ENCODE data around the gene PGAP6. TPM values are rescaled to one million over a fixed set of nuclear protein-coding genes. Genes with fewer than 3 reads are reported as not detected.

Gene PGAP6
- polyA plus RNA-seq, 1 donor = 83.5 TPM

DNA sequence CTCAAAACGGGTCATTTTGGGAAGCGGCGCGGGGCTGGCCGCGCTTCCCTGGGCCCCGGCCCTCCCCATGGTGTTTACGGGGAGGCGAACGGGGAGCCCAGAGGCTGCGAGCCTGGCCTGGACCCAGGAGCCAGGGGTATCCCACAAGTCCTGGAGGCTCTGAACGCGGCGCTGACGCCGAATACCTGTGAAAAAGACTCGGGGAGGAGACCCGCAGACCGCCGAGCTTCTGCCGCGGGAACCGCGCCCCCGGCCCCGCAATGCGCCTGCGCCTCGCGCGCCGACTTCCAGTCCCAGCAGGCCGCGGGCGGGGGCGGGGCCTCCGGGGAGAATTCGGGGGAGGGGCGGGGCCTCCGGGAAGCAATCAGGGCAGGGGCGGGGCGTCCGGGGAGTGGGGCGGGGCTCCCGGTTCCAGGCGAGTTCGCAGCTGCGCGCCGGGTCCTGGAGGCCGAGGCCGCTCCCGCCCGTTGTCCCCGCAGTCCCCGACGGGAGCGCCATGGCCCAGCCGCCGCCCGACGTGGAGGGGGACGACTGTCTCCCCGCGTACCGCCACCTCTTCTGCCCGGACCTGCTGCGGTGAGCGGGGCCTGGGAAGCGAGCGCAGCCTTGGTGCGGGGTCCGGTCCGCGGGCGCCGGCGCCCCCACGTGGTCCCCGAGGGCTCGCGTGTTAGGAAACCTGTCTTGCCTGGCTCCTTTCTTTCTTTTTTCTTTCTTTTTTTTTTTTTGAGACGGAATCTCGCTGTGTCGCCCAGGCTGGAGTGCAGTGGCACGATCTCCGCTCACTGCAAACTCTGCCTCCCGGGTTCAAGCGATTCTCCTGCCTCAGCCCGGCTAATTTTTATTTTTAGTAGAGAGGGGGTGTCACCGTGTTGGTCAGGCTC, 19.9 kb upstream of the PGAP6 start, which contains the start of gene DECR2:
DECR2 (plus strand) TSS at position 418 of the 881 bp plus-strand sequence; CDS start at position 497, 79 bp downstream.
- peaks cover 42% of the 10 kb centered on the region for H3K4me1 ChIP-seq (ENCODE audit: control insufficient read depth, insufficient read depth, low read length)
- no CpG with 5 or more reads among the region's 91 CpGs for WGBS (ENCODE audit: insufficient coverage, low lambda C conversion rate)
- H3K4me3 ChIP-seq (ENCODE audit: low read length) = peak within 1 kb of the TSS; percentile 94
- peak; percentile 88 to 89 for DNase-seq
- H3K9me3 ChIP-seq (ENCODE audit: control insufficient read depth, low read depth, low read length) = peaks cover 7% of the 10 kb centered on the region
- H3K27me3 ChIP-seq (ENCODE audit: control insufficient read depth, insufficient read depth, low read length) = no peaks in the 10 kb centered on the region
- peaks cover 17% of the 10 kb centered on the region for H3K36me3 ChIP-seq (ENCODE audit: control insufficient read depth, insufficient read depth, low read length)
- peak within 1 kb of the TSS; percentile 99 for H3K27ac ChIP-seq (ENCODE audit: low read length)

GRCh38 chr16:400061-400591, 18.3 kb upstream of the PGAP6 start:
- peaks cover 33% of the 10 kb centered on the region for H3K4me1 ChIP-seq (ENCODE audit: control insufficient read depth, insufficient read depth, low read length)
- no peak overlapping the region for H3K4me3 ChIP-seq (ENCODE audit: low read length)
- no peak for DNase-seq
- peaks cover 13% of the 10 kb centered on the region for H3K36me3 ChIP-seq (ENCODE audit: control insufficient read depth, insufficient read depth, low read length)
- H3K27ac ChIP-seq (ENCODE audit: low read length) = no peak overlapping the region
- no CpG with 5 or more reads among the region's 10 CpGs for WGBS (ENCODE audit: insufficient coverage, low lambda C conversion rate)
- no peaks in the 10 kb centered on the region for H3K27me3 ChIP-seq (ENCODE audit: control insufficient read depth, insufficient read depth, low read length)
- H3K9me3 ChIP-seq (ENCODE audit: control insufficient read depth, low read depth, low read length) = peaks cover 7% of the 10 kb centered on the region

- Histone ChIP-seq H3K4me1 (ENCODE audit: control insufficient read depth, insufficient read depth, low read length) (peaks cover 26% of the 10 kb centered on the region), H3K27ac (ENCODE audit: low read length) (no peak overlapping the region)
These were observed 17.7 kb upstream of the PGAP6 start for GRCh38 chr16:399340-400019.

GRCh38 chr16:398561-399339, 17.0 kb upstream of the PGAP6 start:
- Histone ChIP-seq H3K36me3 (ENCODE audit: control insufficient read depth, insufficient read depth, low read length) (peaks cover 13% of the 10 kb centered on the region), H3K27ac (ENCODE audit: low read length) (peak overlapping the region; percentile 16), H3K27me3 (ENCODE audit: control insufficient read depth, insufficient read depth, low read length) (no peaks in the 10 kb centered on the region), H3K4me3 (ENCODE audit: low read length) (no peak overlapping the region), H3K9me3 (ENCODE audit: control insufficient read depth, low read depth, low read length) (peaks cover 7% of the 10 kb centered on the region), H3K4me1 (ENCODE audit: control insufficient read depth, insufficient read depth, low read length) (peaks cover 23% of the 10 kb centered on the region)
- WGBS (ENCODE audit: insufficient coverage, low lambda C conversion rate) = no CpG with 5 or more reads among the region's 24 CpGs
- no peak for DNase-seq

More at GRCh38 chr16:399340-400019, 17.7 kb upstream of the PGAP6 start:
- Histone ChIP-seq H3K4me3 (ENCODE audit: low read length) (no peak overlapping the region), H3K9me3 (ENCODE audit: control insufficient read depth, low read depth, low read length) (peaks cover 7% of the 10 kb centered on the region), H3K36me3 (ENCODE audit: control insufficient read depth, insufficient read depth, low read length) (peaks cover 13% of the 10 kb centered on the region), H3K27me3 (ENCODE audit: control insufficient read depth, insufficient read depth, low read length) (no peaks in the 10 kb centered on the region)
- DNase-seq = no peak
- no CpG with 5 or more reads among the region's 22 CpGs for WGBS (ENCODE audit: insufficient coverage, low lambda C conversion rate)

GRCh38 chr16:397736-398332, 16.1 kb upstream of the PGAP6 start:
- peaks cover 13% of the 10 kb centered on the region for H3K36me3 ChIP-seq (ENCODE audit: control insufficient read depth, insufficient read depth, low read length)
- 80% methylated on average over 1 of the region's 29 CpGs for WGBS (ENCODE audit: insufficient coverage, low lambda C conversion rate)
- peak overlapping the region; percentile 14 for H3K4me3 ChIP-seq (ENCODE audit: low read length)
- H3K27ac ChIP-seq (ENCODE audit: low read length) = peak overlapping the region; percentile 16
- no peaks in the 10 kb centered on the region for H3K27me3 ChIP-seq (ENCODE audit: control insufficient read depth, insufficient read depth, low read length)
- peaks cover 20% of the 10 kb centered on the region for H3K4me1 ChIP-seq (ENCODE audit: control insufficient read depth, insufficient read depth, low read length)
- peaks cover 7% of the 10 kb centered on the region for H3K9me3 ChIP-seq (ENCODE audit: control insufficient read depth, low read depth, low read length)
- DNase-seq = peak in 1 of 2 donors; percentile 69

DNA sequence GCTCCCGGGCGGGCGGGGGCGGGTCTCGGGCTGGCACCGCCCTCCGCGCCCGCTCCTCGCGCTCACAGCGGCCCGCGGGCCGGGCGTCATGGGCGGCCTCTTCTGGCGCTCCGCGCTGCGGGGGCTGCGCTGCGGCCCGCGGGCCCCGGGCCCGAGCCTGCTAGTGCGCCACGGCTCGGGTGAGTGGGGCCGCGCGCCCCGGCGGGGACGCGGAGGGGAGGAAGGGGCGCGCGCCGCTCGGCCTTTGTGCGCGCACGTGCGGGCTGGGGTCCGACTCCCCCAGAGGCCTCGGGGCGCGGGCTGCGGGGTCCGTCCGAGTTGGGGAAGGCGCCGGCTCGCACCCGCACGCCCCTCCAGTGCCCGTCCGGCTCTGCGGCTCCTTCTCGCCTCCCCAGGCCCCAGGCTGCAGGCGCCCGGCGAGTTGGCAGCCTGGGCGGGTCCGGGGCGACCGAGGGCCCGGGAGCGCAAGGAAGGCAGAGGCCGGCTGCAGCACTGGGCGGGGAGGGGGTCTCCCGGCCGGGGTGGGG, 15.4 kb upstream of the PGAP6 start, which contains the start of gene NME4:
NME4 (plus strand) TSS at position 65 of the 527 bp plus-strand sequence; CDS start at position 89, 24 bp downstream.
- Histone ChIP-seq H3K4me3 (ENCODE audit: low read length) (peak within 1 kb of the TSS; percentile 48), H3K27me3 (ENCODE audit: control insufficient read depth, insufficient read depth, low read length) (no peaks in the 10 kb centered on the region), H3K9me3 (ENCODE audit: control insufficient read depth, low read depth, low read length) (peaks cover 7% of the 10 kb centered on the region), H3K36me3 (ENCODE audit: control insufficient read depth, insufficient read depth, low read length) (peaks cover 13% of the 10 kb centered on the region), H3K27ac (ENCODE audit: low read length) (peak within 1 kb of the TSS; percentile 37), H3K4me1 (ENCODE audit: control insufficient read depth, insufficient read depth, low read length) (peaks cover 19% of the 10 kb centered on the region)
- DNase-seq = peak in 1 of 2 donors; percentile 51
- WGBS (ENCODE audit: insufficient coverage, low lambda C conversion rate) = no CpG with 5 or more reads among the region's 75 CpGs

- DNase-seq = peak in 1 of 2 donors; percentile 58
- H3K9me3 ChIP-seq (ENCODE audit: control insufficient read depth, low read depth, low read length) = peaks cover 12% of the 10 kb centered on the region
- H3K27ac ChIP-seq (ENCODE audit: low read length) = peak overlapping the region; percentile 37
- 0% methylated on average over 6 of the region's 22 CpGs for WGBS (ENCODE audit: insufficient coverage, low lambda C conversion rate)
- peak overlapping the region; percentile 48 for H3K4me3 ChIP-seq (ENCODE audit: low read length)
- no peaks in the 10 kb centered on the region for H3K27me3 ChIP-seq (ENCODE audit: control insufficient read depth, insufficient read depth, low read length)
- peaks cover 19% of the 10 kb centered on the region for H3K4me1 ChIP-seq (ENCODE audit: control insufficient read depth, insufficient read depth, low read length)
- H3K36me3 ChIP-seq (ENCODE audit: control insufficient read depth, insufficient read depth, low read length) = peaks cover 13% of the 10 kb centered on the region
These were observed 14.8 kb upstream of the PGAP6 start for GRCh38 chr16:396605-397004.

- peak overlapping the region; percentile 48 for H3K4me3 ChIP-seq (ENCODE audit: low read length)
- H3K27me3 ChIP-seq (ENCODE audit: control insufficient read depth, insufficient read depth, low read length) = no peaks in the 10 kb centered on the region
- H3K36me3 ChIP-seq (ENCODE audit: control insufficient read depth, insufficient read depth, low read length) = peaks cover 13% of the 10 kb centered on the region
- H3K9me3 ChIP-seq (ENCODE audit: control insufficient read depth, low read depth, low read length) = peaks cover 9% of the 10 kb centered on the region
- WGBS (ENCODE audit: insufficient coverage, low lambda C conversion rate) = no CpG with 5 or more reads among the region's 3 CpGs
- H3K27ac ChIP-seq (ENCODE audit: low read length) = peak overlapping the region; percentile 37
- DNase-seq = no peak
- H3K4me1 ChIP-seq (ENCODE audit: control insufficient read depth, insufficient read depth, low read length) = peaks cover 19% of the 10 kb centered on the region
These were observed 14.4 kb upstream of the PGAP6 start for GRCh38 chr16:396199-396598.

DNA sequence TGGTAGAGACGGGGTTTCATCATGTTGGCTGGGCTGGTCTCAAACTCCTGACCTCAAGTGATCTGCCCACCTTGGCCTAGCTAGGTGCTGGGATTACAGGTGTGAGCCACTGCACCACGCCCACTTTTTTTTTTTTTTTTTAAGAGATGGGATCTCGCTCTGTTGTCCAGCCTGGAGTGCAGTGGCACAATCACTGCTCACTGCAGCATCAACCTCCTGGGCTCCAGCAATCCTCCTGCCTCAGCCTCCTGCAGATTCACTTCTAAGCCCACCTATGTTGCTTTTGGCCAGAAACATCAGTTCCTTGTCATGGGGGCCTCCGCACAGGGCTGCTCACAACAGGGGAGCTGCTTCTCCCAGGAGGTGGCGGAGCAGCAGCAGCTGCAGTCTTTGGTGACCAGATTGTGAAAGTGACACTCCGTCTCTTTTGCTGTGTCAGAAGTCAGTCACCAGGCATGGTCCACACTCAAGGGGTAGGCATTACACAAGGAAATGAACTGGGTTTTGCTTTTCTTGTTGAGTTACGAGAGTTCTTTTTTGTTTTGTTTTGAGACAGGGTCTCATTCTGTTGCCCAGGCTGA, 10.8 kb upstream of the PGAP6 start:
- Histone ChIP-seq H3K27me3 (ENCODE audit: control insufficient read depth, insufficient read depth, low read length) (no peaks in the 10 kb centered on the region), H3K4me3 (ENCODE audit: low read length) (no peak overlapping the region), H3K27ac (ENCODE audit: low read length) (no peak overlapping the region), H3K36me3 (ENCODE audit: control insufficient read depth, insufficient read depth, low read length) (no peaks in the 10 kb centered on the region), H3K9me3 (ENCODE audit: control insufficient read depth, low read depth, low read length) (peaks cover 5% of the 10 kb centered on the region), H3K4me1 (ENCODE audit: control insufficient read depth, insufficient read depth, low read length) (peaks cover 30% of the 10 kb centered on the region)
- DNase-seq = no peak
- no CpG with 5 or more reads among the region's 7 CpGs for WGBS (ENCODE audit: insufficient coverage, low lambda C conversion rate)

Data from large intestine (tissue), 3 donors.